ENCODE results near the gene PAQR7. TPM values are rescaled to one million over a fixed set of nuclear protein-coding genes. Genes with fewer than 3 reads are reported as not detected.
A peak's percentile ranks its signal among the peaks of the same experiment; 100 is the strongest.

The PAQR7 gene
- total RNA-seq, 1 donor from 2014 or later, result 18.7 TPM

GRCh38 chr1:25889470-25889869 is 14.0 kb upstream of the PAQR7 start:
- peak overlapping the region; percentile 22 for H3K27ac Mint-ChIP-seq (ENCODE audit: unreplicated experiment)
- H3K4me3 Mint-ChIP-seq (ENCODE audit: unreplicated experiment), result no peak overlapping the region
- H3K4me1 Mint-ChIP-seq (ENCODE audit: unreplicated experiment), result peaks cover 14% of the 10 kb centered on the region
- no peak for TF ChIP-seq CTCF (IDR thresholded peaks at IDR 0.05; ENCODE audit: unreplicated experiment)
- no peaks in the 10 kb centered on the region for H3K9me3 Mint-ChIP-seq (ENCODE audit: unreplicated experiment)
- peaks cover 16% of the 10 kb centered on the region for H3K36me3 Mint-ChIP-seq (ENCODE audit: low read depth, unreplicated experiment)
- DNase-seq (ENCODE audit: low spot score), result no peak
- H3K27me3 Mint-ChIP-seq (ENCODE audit: unreplicated experiment), result peaks cover 4% of the 10 kb centered on the region

GRCh38 chr1:25888426-25888987 is 13.0 kb upstream of the PAQR7 start:
- H3K27ac Mint-ChIP-seq (ENCODE audit: unreplicated experiment), result no peak overlapping the region
- H3K9me3 Mint-ChIP-seq (ENCODE audit: unreplicated experiment), result no peaks in the 10 kb centered on the region
- H3K27me3 Mint-ChIP-seq (ENCODE audit: unreplicated experiment), result peaks cover 4% of the 10 kb centered on the region
- peaks cover 14% of the 10 kb centered on the region for H3K4me1 Mint-ChIP-seq (ENCODE audit: unreplicated experiment)
- H3K4me3 Mint-ChIP-seq (ENCODE audit: unreplicated experiment), result no peak overlapping the region
- no peak for DNase-seq (ENCODE audit: low spot score)
- no peak for TF ChIP-seq CTCF (IDR thresholded peaks at IDR 0.05; ENCODE audit: unreplicated experiment)
- peaks cover 16% of the 10 kb centered on the region for H3K36me3 Mint-ChIP-seq (ENCODE audit: low read depth, unreplicated experiment)

GRCh38 chr1:25885602-25886001 is 10.1 kb upstream of the PAQR7 start:
- H3K4me3 Mint-ChIP-seq (ENCODE audit: unreplicated experiment), result no peak overlapping the region

GRCh38 chr1:25881266-25881665 is 5.8 kb upstream of the PAQR7 start:
- H3K4me1 Mint-ChIP-seq (ENCODE audit: unreplicated experiment), result peaks cover 13% of the 10 kb centered on the region
- peaks cover 4% of the 10 kb centered on the region for H3K36me3 Mint-ChIP-seq (ENCODE audit: low read depth, unreplicated experiment)
- H3K4me3 Mint-ChIP-seq (ENCODE audit: unreplicated experiment), result no peak overlapping the region
- DNase-seq (ENCODE audit: low spot score), result no peak
- TF ChIP-seq CTCF (IDR thresholded peaks at IDR 0.05; ENCODE audit: unreplicated experiment), result no peak
- no peaks in the 10 kb centered on the region for H3K9me3 Mint-ChIP-seq (ENCODE audit: unreplicated experiment)
- H3K27ac Mint-ChIP-seq (ENCODE audit: unreplicated experiment), result no peak overlapping the region
- peaks cover 11% of the 10 kb centered on the region for H3K27me3 Mint-ChIP-seq (ENCODE audit: unreplicated experiment)

More at GRCh38 chr1:25885602-25886001, 10.1 kb upstream of the PAQR7 start:
- H3K27ac Mint-ChIP-seq (ENCODE audit: unreplicated experiment), result no peak overlapping the region
- DNase-seq (ENCODE audit: low spot score), result no peak
- peaks cover 11% of the 10 kb centered on the region for H3K4me1 Mint-ChIP-seq (ENCODE audit: unreplicated experiment)
- peaks cover 16% of the 10 kb centered on the region for H3K36me3 Mint-ChIP-seq (ENCODE audit: low read depth, unreplicated experiment)
- H3K9me3 Mint-ChIP-seq (ENCODE audit: unreplicated experiment), result no peaks in the 10 kb centered on the region
- no peak for TF ChIP-seq CTCF (IDR thresholded peaks at IDR 0.05; ENCODE audit: unreplicated experiment)
- peaks cover 4% of the 10 kb centered on the region for H3K27me3 Mint-ChIP-seq (ENCODE audit: unreplicated experiment)

- no peak for TF ChIP-seq CTCF (IDR thresholded peaks at IDR 0.05; ENCODE audit: unreplicated experiment)
- Mint-ChIP-seq H3K27ac (ENCODE audit: unreplicated experiment) (peak overlapping the region; percentile 42), H3K4me3 (ENCODE audit: unreplicated experiment) (peak overlapping the region; percentile 78), H3K27me3 (ENCODE audit: unreplicated experiment) (peaks cover 15% of the 10 kb centered on the region), H3K36me3 (ENCODE audit: low read depth, unreplicated experiment) (peaks cover 4% of the 10 kb centered on the region), H3K9me3 (ENCODE audit: unreplicated experiment) (no peaks in the 10 kb centered on the region), H3K4me1 (ENCODE audit: unreplicated experiment) (peaks cover 16% of the 10 kb centered on the region)
- DNase-seq (ENCODE audit: low spot score), result no peak
Observed at GRCh38 chr1:25880518-25880917, 5.0 kb upstream of the PAQR7 start.
